DOHH2 (cell line): Measurements from ENCODE around the gene AP5Z1.

Experiments used
- H3F3A ChIP-seq: fragments of 200-600 bp; sonication (generic), shearing (Covaris generic); 2 replicates; pipeline ENCODE4 v1.6.0; 2016; ENCODE audit warnings: antibody characterized with exemption, mild to moderate bottlenecking; ENCODE audit not compliant: control insufficient read depth, insufficient read depth
- H3K27ac ChIP-seq: fragments of 200-600 bp; sonication (generic); 2 replicates; pipeline ENCODE4 v1.5.1; 2014; ENCODE audit warnings: low read depth, mild to moderate bottlenecking, low read length, moderate library complexity
- H3K27me3 ChIP-seq: fragments of 200-600 bp; sonication (generic); 2 replicates; pipeline ENCODE4 v1.6.1; 2014; ENCODE audit warnings: mild to moderate bottlenecking, low read length, mixed read lengths; ENCODE audit not compliant: control insufficient read depth
- H3K36me3 ChIP-seq: fragments of 200-600 bp; sonication (generic); 2 replicates; pipeline ENCODE4 v1.6.1; 2014; ENCODE audit warnings: mild to moderate bottlenecking, low read length, moderate library complexity, mixed read lengths; ENCODE audit not compliant: control insufficient read depth
- H3K4me1 ChIP-seq: fragments of 200-600 bp; sonication (generic); 2 replicates; pipeline ENCODE4 v1.6.1; 2014; ENCODE audit warnings: mild to moderate bottlenecking, low read length, mixed read lengths; ENCODE audit not compliant: control insufficient read depth
- H3K4me2 ChIP-seq: fragments of 200-600 bp; sonication (generic); 2 replicates; pipeline ENCODE4 v1.6.0; 2014; ENCODE audit warnings: mild to moderate bottlenecking, low read length, moderate library complexity
- H3K4me3 ChIP-seq: fragments of 200-600 bp; sonication (generic); 2 replicates; pipeline ENCODE4 v1.5.1; 2014; ENCODE audit warnings: mild to moderate bottlenecking, low read length, mixed read lengths
- H3K79me2 ChIP-seq: fragments of 200-600 bp; sonication (generic); 2 replicates; pipeline ENCODE4 v1.6.1; 2014; ENCODE audit warnings: mild to moderate bottlenecking, low read length, mixed read lengths; ENCODE audit not compliant: control insufficient read depth
- H3K9me2 ChIP-seq: fragments of 200-600 bp; sonication (generic); replicated peaks from 2 replicates; pipeline ENCODE4 v1.6.1; 2014; ENCODE audit warnings: mild to moderate bottlenecking, low read length, mixed read lengths; ENCODE audit not compliant: control insufficient read depth
- H3K9me3 ChIP-seq: fragments of 200-600 bp; sonication (generic); 2 replicates; pipeline ENCODE4 v1.6.1; 2014; ENCODE audit warnings: antibody characterized with exemption, low read length, mixed read lengths; ENCODE audit not compliant: control insufficient read depth, insufficient read depth
- H4K20me1 ChIP-seq: fragments of 200-600 bp; sonication (generic); 2 replicates; pipeline ENCODE4 v1.6.0; 2014; ENCODE audit warnings: low read depth, mild to moderate bottlenecking, antibody characterized with exemption, low read length, moderate library complexity; ENCODE audit not compliant: control insufficient read depth, insufficient read depth
- CTCF ChIP-seq: fragments of 200-600 bp; sonication (generic); IDR thresholded peaks from one replicate; pipeline ENCODE4 v1.5.1; 2014; ENCODE audit warnings: antibody characterized with exemption, mild to moderate bottlenecking, low read depth, low read length; ENCODE audit not compliant: poor library complexity, severe bottlenecking
- EZH2phosphoT487 ChIP-seq: fragments of 200-600 bp; sonication (generic); IDR thresholded peaks from 2 replicates; pipeline ENCODE4 v1.6.1; 2017; ENCODE audit warnings: borderline replicate concordance, mild to moderate bottlenecking, antibody characterized with exemption, low read length, moderate library complexity, mixed read lengths

The AP5Z1 gene

GRCh38 chr7:4748231-4748681, 27.2 kb upstream of the AP5Z1 start:
- H3K4me1 ChIP-seq: peaks cover 46% of the 10 kb centered on the region
- H3K36me3 ChIP-seq: peaks cover 54% of the 10 kb centered on the region
- no peaks in the 10 kb centered on the region for H3K27me3 ChIP-seq
- TF ChIP-seq EZH2phosphoT487: no peak
- no peak for TF ChIP-seq CTCF
- H4K20me1 ChIP-seq: no peaks in the 10 kb centered on the region
- peaks cover 71% of the 10 kb centered on the region for H3K79me2 ChIP-seq
- H3K9me2 ChIP-seq: no peaks in the 10 kb centered on the region
- H3F3A ChIP-seq: peaks cover 19% of the 10 kb centered on the region
- no peak overlapping the region for H3K27ac ChIP-seq
- no peak overlapping the region for H3K4me2 ChIP-seq
- no peak overlapping the region for H3K4me3 ChIP-seq
- H3K9me3 ChIP-seq: no peaks in the 10 kb centered on the region

- no peaks in the 10 kb centered on the region for H3K9me3 ChIP-seq
- 0 out of 2 replicates have a peak, but pooled peaks cover 4% of the 10 kb centered on the region for H4K20me1 ChIP-seq
- H3K36me3 ChIP-seq: peaks cover 56% of the 10 kb centered on the region
- peaks cover 38% of the 10 kb centered on the region for H3K4me1 ChIP-seq
- no peak overlapping the region for H3K4me2 ChIP-seq
- no peaks in the 10 kb centered on the region for H3K27me3 ChIP-seq
- TF ChIP-seq CTCF (no peak), EZH2phosphoT487 (no peak)
- H3F3A ChIP-seq: peaks cover 10% of the 10 kb centered on the region
- no peak overlapping the region for H3K4me3 ChIP-seq
- peaks cover 74% of the 10 kb centered on the region for H3K79me2 ChIP-seq
- H3K27ac ChIP-seq: no peak overlapping the region
- no peaks in the 10 kb centered on the region for H3K9me2 ChIP-seq
Observed at GRCh38 chr7:4749363-4749762, 26.1 kb upstream of the AP5Z1 start.

GRCh38 chr7:4749798-4750197, 25.6 kb upstream of the AP5Z1 start:
- H3K9me2 ChIP-seq: no peaks in the 10 kb centered on the region
- peaks cover 34% of the 10 kb centered on the region for H3K4me1 ChIP-seq
- H3K4me3 ChIP-seq: no peak overlapping the region
- H3K27me3 ChIP-seq: no peaks in the 10 kb centered on the region
- peaks cover 73% of the 10 kb centered on the region for H3K79me2 ChIP-seq
- H3K36me3 ChIP-seq: peaks cover 59% of the 10 kb centered on the region
- peaks cover 6% of the 10 kb centered on the region for H3F3A ChIP-seq
- H3K9me3 ChIP-seq: no peaks in the 10 kb centered on the region
- H4K20me1 ChIP-seq: 0 out of 2 replicates have a peak, but pooled peaks cover 8% of the 10 kb centered on the region
- TF ChIP-seq EZH2phosphoT487 (no peak), CTCF (no peak)
- no peak overlapping the region for H3K4me2 ChIP-seq
- no peak overlapping the region for H3K27ac ChIP-seq
